ENCODE results near the gene LIFR.

The LIFR gene

DNA sequence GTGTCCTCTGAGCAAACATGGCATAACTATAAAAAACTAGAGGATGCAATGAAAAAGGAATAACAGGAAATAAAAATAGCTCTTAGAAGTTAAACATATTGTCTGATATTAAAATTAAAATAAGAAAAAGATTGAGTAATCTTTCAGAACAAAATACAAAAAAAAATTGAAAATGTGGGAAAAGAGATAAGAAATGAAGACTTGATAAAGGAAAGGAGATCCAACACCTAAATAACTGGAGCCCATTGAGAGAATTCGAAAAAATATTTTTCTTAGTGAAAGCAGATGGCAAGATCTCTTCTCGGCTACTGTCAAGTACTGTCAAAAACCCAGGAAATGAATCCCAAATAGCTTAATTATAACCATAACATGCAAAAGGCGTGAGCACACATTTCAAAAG, 24.9 kb downstream of the LIFR start:
- H3K27ac Mint-ChIP-seq = peak overlapping the region in 2 of 3 experiments; percentile 71 to 80
- H3K4me3 Mint-ChIP-seq = no peak overlapping the region
- H3K9me3 Mint-ChIP-seq = no peaks in the 10 kb centered on the region
- H3K27me3 Mint-ChIP-seq (ENCODE audit: low read depth) = no peaks in the 10 kb centered on the region
- TF ChIP-seq, protein P1, sequence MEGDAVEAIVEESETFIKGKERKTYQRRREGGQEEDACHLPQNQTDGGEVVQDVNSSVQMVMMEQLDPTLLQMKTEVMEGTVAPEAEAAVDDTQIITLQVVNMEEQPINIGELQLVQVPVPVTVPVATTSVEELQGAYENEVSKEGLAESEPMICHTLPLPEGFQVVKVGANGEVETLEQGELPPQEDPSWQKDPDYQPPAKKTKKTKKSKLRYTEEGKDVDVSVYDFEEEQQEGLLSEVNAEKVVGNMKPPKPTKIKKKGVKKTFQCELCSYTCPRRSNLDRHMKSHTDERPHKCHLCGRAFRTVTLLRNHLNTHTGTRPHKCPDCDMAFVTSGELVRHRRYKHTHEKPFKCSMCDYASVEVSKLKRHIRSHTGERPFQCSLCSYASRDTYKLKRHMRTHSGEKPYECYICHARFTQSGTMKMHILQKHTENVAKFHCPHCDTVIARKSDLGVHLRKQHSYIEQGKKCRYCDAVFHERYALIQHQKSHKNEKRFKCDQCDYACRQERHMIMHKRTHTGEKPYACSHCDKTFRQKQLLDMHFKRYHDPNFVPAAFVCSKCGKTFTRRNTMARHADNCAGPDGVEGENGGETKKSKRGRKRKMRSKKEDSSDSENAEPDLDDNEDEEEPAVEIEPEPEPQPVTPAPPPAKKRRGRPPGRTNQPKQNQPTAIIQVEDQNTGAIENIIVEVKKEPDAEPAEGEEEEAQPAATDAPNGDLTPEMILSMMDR (IDR thresholded peaks at IDR 0.05; ENCODE audit: unreplicated experiment in 3 of 3) = no peak
- H3K36me3 Mint-ChIP-seq (ENCODE audit: low read depth) = peaks cover 27% of the 10 kb centered on the region
- H3K4me1 Mint-ChIP-seq = peaks cover 29% of the 10 kb centered on the region

DNA sequence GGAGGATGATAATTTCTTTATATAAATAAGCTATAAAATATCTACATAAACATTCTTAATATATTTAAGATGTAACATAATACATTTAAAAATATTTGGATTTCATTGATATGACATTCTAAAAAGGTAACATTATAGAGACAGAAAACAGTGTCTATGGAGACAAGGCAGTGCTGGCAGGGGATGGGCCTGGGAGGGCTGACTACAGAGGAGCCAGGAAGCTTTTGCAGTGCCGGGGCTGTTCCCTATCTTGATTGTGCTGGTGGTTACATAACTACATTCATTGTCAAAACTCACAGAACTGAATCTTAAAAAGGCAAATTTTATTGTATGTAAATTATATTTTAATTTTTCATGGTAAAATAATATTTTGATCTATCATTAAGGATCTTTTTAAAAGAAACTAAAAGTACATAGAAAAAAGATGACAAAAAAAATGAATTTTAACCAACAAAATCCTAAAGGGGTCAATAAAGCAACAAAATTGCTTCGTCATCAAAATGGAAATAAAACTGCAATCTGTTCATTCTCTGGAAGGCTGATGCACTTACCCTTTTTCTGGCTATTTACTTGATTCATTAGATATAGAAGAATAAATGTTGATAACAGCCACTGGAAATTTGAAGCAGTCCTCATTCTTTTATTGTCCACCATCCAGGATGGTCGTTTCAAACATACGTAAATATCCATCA, 26.3 kb downstream of the LIFR start:
- Mint-ChIP-seq H3K4me1 (peaks cover 28% of the 10 kb centered on the region), H3K4me3 (no peak overlapping the region), H3K36me3 (ENCODE audit: low read depth) (peaks cover 36% of the 10 kb centered on the region), H3K9me3 (no peaks in the 10 kb centered on the region), H3K27me3 (ENCODE audit: low read depth) (no peaks in the 10 kb centered on the region), H3K27ac (no peak overlapping the region)
- TF ChIP-seq, protein P1 (IDR thresholded peaks at IDR 0.05; ENCODE audit: unreplicated experiment in 3 of 3) = no peak

DNA sequence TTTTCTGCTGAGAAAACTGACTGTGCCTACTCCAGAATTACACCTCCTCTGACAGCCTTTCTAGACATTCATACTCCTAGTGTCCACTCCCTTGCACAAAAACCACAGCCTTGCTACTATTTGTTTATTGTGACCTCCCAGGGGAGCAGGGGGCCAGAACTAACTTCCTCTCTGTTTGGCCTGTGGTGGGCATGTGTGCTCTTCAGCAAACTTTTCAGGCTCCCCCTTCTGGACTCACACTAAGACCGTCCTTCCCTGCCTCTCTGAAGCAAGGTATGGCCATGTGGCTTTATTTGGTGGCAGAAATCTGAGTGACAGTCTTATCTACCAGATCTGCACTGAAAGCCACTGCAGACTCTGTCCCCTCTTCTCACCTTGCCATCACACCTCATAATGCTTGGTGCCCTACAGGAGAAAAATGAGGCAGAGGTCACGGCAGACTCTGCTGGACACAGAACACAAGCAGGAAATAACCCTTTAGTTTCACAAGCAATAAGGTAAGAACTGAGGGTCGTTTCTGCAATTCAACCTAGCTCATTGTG, 28.2 kb downstream of the LIFR start:
- no peak overlapping the region for H3K4me3 Mint-ChIP-seq
- H3K4me1 Mint-ChIP-seq = peaks cover 33% of the 10 kb centered on the region
- TF ChIP-seq, protein P1 (IDR thresholded peaks at IDR 0.05; ENCODE audit: unreplicated experiment in 3 of 3) = no peak
- no peaks in the 10 kb centered on the region for H3K9me3 Mint-ChIP-seq
- H3K36me3 Mint-ChIP-seq (ENCODE audit: low read depth) = peaks cover 51% of the 10 kb centered on the region
- no peaks in the 10 kb centered on the region for H3K27me3 Mint-ChIP-seq (ENCODE audit: low read depth)
- peak overlapping the region in 1 of 3 experiments; percentile 22 for H3K27ac Mint-ChIP-seq

DNA sequence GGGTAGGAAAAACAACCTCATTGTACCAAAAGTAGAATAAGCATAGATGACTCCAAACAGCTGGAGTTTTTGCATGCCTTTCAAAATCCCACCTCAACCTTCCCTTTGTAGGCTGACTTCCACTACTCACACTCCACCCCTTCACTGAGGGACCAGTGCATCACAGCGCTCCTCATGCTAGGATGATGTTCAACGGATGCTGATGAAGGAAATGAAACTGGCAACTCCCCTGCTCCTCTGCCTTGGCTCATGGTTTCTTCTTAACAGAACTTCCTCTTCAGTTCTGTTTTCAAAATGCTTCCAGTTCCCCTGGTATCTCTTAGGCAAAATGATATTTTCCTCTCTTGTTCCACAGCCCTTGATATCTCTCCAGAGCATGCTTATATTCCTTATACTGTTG, 29.0 kb downstream of the LIFR start:
- peaks cover 32% of the 10 kb centered on the region for H3K4me1 Mint-ChIP-seq
- H3K27me3 Mint-ChIP-seq (ENCODE audit: low read depth) = no peaks in the 10 kb centered on the region
- peak overlapping the region in 1 of 3 experiments; percentile 22 for H3K27ac Mint-ChIP-seq
- H3K36me3 Mint-ChIP-seq (ENCODE audit: low read depth) = peaks cover 58% of the 10 kb centered on the region
- H3K9me3 Mint-ChIP-seq = no peaks in the 10 kb centered on the region
- TF ChIP-seq, protein P1 (IDR thresholded peaks at IDR 0.05; ENCODE audit: unreplicated experiment in 3 of 3) = no peak
- no peak overlapping the region for H3K4me3 Mint-ChIP-seq

DNA sequence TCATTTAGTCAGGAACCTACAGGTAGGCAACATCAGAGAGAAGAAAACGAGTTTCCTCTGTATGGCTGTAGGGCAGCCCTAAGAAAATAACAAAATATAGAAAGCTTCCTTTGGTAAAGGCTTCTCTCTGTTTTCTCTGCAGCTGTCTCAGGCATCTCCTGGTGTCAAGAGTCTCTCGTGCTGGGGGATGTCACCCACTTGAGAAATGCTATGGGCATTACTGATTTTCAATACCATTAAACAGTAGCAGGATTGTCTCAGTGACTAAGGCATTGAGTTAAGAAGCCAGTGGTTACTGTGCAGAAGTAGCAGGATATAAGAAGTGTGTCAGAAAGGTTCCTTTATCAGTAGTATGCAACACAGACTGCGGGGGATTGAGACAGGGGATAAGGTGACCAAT, 32.4 kb downstream of the LIFR start:
- Mint-ChIP-seq H3K36me3 (ENCODE audit: low read depth) (peaks cover 79% of the 10 kb centered on the region), H3K27ac (peak overlapping the region in 1 of 3 experiments; percentile 10), H3K27me3 (ENCODE audit: low read depth) (no peaks in the 10 kb centered on the region), H3K4me3 (no peak overlapping the region), H3K9me3 (no peaks in the 10 kb centered on the region), H3K4me1 (peaks cover 27% of the 10 kb centered on the region)
- TF ChIP-seq, protein P1 (IDR thresholded peaks at IDR 0.05; ENCODE audit: unreplicated experiment in 3 of 3) = no peak

DNA sequence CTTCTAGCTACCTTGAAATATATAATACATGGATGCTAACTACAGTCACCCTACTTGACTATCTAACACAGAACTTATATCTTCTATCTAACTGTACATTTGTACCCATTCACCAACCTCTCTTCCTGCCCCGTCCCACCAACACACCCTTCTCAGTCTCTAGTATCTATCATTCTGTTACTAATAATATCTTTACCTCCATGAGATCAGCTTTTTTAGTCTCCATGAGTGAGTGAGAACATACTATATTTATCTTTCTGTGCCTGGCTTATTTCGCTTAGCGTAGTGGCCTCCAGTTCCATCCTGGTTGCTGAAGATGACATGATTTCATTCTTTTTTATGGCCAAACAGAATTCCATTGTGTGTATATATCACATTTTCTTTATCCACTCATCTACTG, 37.0 kb downstream of the LIFR start:
- H3K4me1 Mint-ChIP-seq = peaks cover 18% of the 10 kb centered on the region
- TF ChIP-seq, protein P1 (IDR thresholded peaks at IDR 0.05; ENCODE audit: unreplicated experiment in 3 of 3) = no peak
- no peaks in the 10 kb centered on the region for H3K27me3 Mint-ChIP-seq (ENCODE audit: low read depth)

More for the DNA sequence above, 37.0 kb downstream of the LIFR start:
- H3K4me3 Mint-ChIP-seq = no peak overlapping the region
- H3K36me3 Mint-ChIP-seq (ENCODE audit: low read depth) = peaks cover 67% of the 10 kb centered on the region
- H3K9me3 Mint-ChIP-seq = no peaks in the 10 kb centered on the region
- no peak overlapping the region for H3K27ac Mint-ChIP-seq
